ENCODE data around the gene CLCN1. TPM values are rescaled to one million over a fixed set of nuclear protein-coding genes. Genes with fewer than 3 reads are reported as not detected.
A peak's percentile ranks its signal among the peaks of the same experiment; 100 is the strongest.

Gene CLCN1
- total and polyA plus RNA-seq, 2 of the 8 experiments (the other 6 are each of a cell fraction or from before 2014, with no cell fraction given) = 0.36 to 0.41 TPM

- TF ChIP-seq ZNF274 (IDR thresholded peaks at IDR 0.05; ENCODE audit: borderline replicate concordance, extremely low read depth, low read length) (no peak), JUN (IDR thresholded peaks at IDR 0.05; ENCODE audit: low read depth, low read length) (no peak), TAF7 (optimal IDR thresholded peaks at IDR 0.05; ENCODE audit: borderline replicate concordance, low read depth, low read length) (peak; percentile 56), RNF2 (IDR thresholded peaks at IDR 0.05; ENCODE audit: borderline replicate concordance, low read depth, low read length, missing control alignments, poor library complexity, severe bottlenecking) (peak; percentile 74), POLR2A (IDR thresholded peaks at IDR 0.05; ENCODE audit: control extremely low read depth in 1 of 2, low read depth in 2 of 2, low read length in 2 of 2) (peak; percentile 88 to 91), PHF8 (conservative IDR thresholded peaks at IDR 0.05; ENCODE audit: low read depth, low read length) (peak; percentile 96), POU5F1 (IDR thresholded peaks at IDR 0.05; ENCODE audit: low read depth, low read length) (no peak), NRF1 (IDR thresholded peaks at IDR 0.05; ENCODE audit: low read depth, low read length) (peak; percentile 100), MAFK (IDR thresholded peaks at IDR 0.05; ENCODE audit: low read depth, low read length) (no peak), SP1 (IDR thresholded peaks at IDR 0.05; ENCODE audit: low read depth, low read length) (peak; percentile 66; the same call in 1 of the 2 replicates), CHD2 (IDR thresholded peaks at IDR 0.05; ENCODE audit: low read length) (peak; percentile 71; the same call in 1 of the 2 replicates), EZH2 (IDR thresholded peaks at IDR 0.05; ENCODE audit: low read depth, low read length, severe bottlenecking) (no peak), SP2 (IDR thresholded peaks at IDR 0.05; ENCODE audit: low read length) (no peak), CTBP2 (IDR thresholded peaks at IDR 0.05; ENCODE audit: borderline replicate concordance, insufficient read depth, insufficient read length, low read length) (no peak), SAP30 (IDR thresholded peaks at IDR 0.05; ENCODE audit: insufficient read depth, insufficient replicate concordance, low read length) (no peak), HDAC2 (IDR thresholded peaks at IDR 0.05; ENCODE audit: borderline replicate concordance in 1 of 2, low read depth in 2 of 2, low read length in 2 of 2) (peak in 1 of 2 experiments; percentile 73; a peak in 1 of 4 replicates), USF2 (IDR thresholded peaks at IDR 0.05; ENCODE audit: low read length) (no peak), GABPA (IDR thresholded peaks at IDR 0.05; ENCODE audit: borderline replicate concordance, insufficient read depth, low read length) (no peak), TEAD4 (IDR thresholded peaks at IDR 0.05; ENCODE audit: low read depth, low read length) (peak; percentile 7; the same call in 1 of the 2 replicates), RXRA (IDR thresholded peaks at IDR 0.05; ENCODE audit: insufficient read depth, low read depth, low read length) (no peak), ATF3 (IDR thresholded peaks at IDR 0.05; ENCODE audit: insufficient read depth, low read depth, low read length) (no peak)
These were observed 27.7 kb upstream of the CLCN1 start, which contains the start of gene CASP2 (continued) for GRCh38 chr7:143287935-143288826.
